ENCODE results near the gene G6PC2. TPM values are rescaled to one million over a fixed set of nuclear protein-coding genes. Genes with fewer than 3 reads are reported as not detected.

The G6PC2 gene
- total RNA-seq, 1 experiment from 2014 or later, result not detected

- ChIA-PET CTCF (no interaction called here), POLR2A (no interaction called here)
- TF ChIP-seq ATF6 (CRISPR knock-in tag; IDR thresholded peaks at IDR 0.05) (no peak), ZSCAN18 (CRISPR knock-in tag; IDR thresholded peaks at IDR 0.05) (no peak), FOXK1 (CRISPR knock-in tag; IDR thresholded peaks at IDR 0.05) (no peak), FOXP4 (CRISPR knock-in tag; IDR thresholded peaks at IDR 0.05) (no peak), STAT6 (CRISPR knock-in tag; conservative IDR thresholded peaks at IDR 0.05; ENCODE audit: low read depth) (no peak), TCF7 (CRISPR knock-in tag; IDR thresholded peaks at IDR 0.05; ENCODE audit: low read depth) (no peak), USF2 (CRISPR knock-in tag; IDR thresholded peaks at IDR 0.05) (no peak), NFE2L1 (CRISPR knock-in tag; IDR thresholded peaks at IDR 0.05) (no peak)
- no peak for DNase-seq (ENCODE audit: low spot score)
- Mint-ChIP-seq H3K27me3 (ENCODE audit: low read depth) (peaks cover 12% of the 10 kb centered on the region; the same call in 1 of the 2 replicates), H3K4me3 (no peak overlapping the region), H3K27ac (no peak overlapping the region), H3K4me1 (peaks cover 37% of the 10 kb centered on the region), H3K36me3 (peaks cover 13% of the 10 kb centered on the region), H3K9me3 (peaks cover 19% of the 10 kb centered on the region)
- ATAC-seq, result no peak
Measured at GRCh38 chr2:168915441-168916330, 14.6 kb downstream of the G6PC2 start.

GRCh38 chr2:168916331-168916675, 15.2 kb downstream of the G6PC2 start:
- no peak overlapping the region for H3K4me3 Mint-ChIP-seq
- peaks cover 12% of the 10 kb centered on the region; the same call in 1 of the 2 replicates for H3K27me3 Mint-ChIP-seq (ENCODE audit: low read depth)
- no peak overlapping the region for H3K27ac Mint-ChIP-seq
- DNase-seq (ENCODE audit: low spot score) (no peak), ATAC-seq (no peak)
- peaks cover 19% of the 10 kb centered on the region for H3K9me3 Mint-ChIP-seq
- H3K4me1 Mint-ChIP-seq, result peaks cover 42% of the 10 kb centered on the region
- ChIA-PET CTCF (no interaction called here), POLR2A (no interaction called here)
- peaks cover 13% of the 10 kb centered on the region for H3K36me3 Mint-ChIP-seq
- TF ChIP-seq MXD4 (CRISPR knock-in tag; IDR thresholded peaks at IDR 0.05; ENCODE audit: borderline replicate concordance), result no peak
- no peak for TF ChIP-seq ESRRA (CRISPR knock-in tag; IDR thresholded peaks at IDR 0.05; ENCODE audit: borderline replicate concordance)
- no peak for TF ChIP-seq USF1 (CRISPR knock-in tag; IDR thresholded peaks at IDR 0.05)
- TF ChIP-seq HMGXB4 (CRISPR knock-in tag; IDR thresholded peaks at IDR 0.05), result no peak
- no peak for TF ChIP-seq AFF4 (CRISPR knock-in tag; IDR thresholded peaks at IDR 0.05; ENCODE audit: borderline replicate concordance)
